SHP77 treated with DMSO at 0.1 percent for 48 hours (cell line): ENCODE data around the gene EID2B.

Experiments used
- DNase-seq: peaks from one replicate; lab custom pipeline; 2025; lab: John Stamatoyannopoulos, UW

Gene EID2B

GRCh38 chr19:39531834-39532232 lies 819 bp downstream of the EID2B start:
- no peak for DNase-seq

GRCh38 chr19:39525205-39525604 lies 7.4 kb downstream of the EID2B start:
- DNase-seq = no peak

- no peak for DNase-seq
Observed at GRCh38 chr19:39524495-39524894, 8.2 kb downstream of the EID2B start.

- no peak for DNase-seq
Observed at GRCh38 chr19:39520541-39521484, 11.8 kb downstream of the EID2B start.

- DNase-seq = no peak
Observed at GRCh38 chr19:39518975-39519374, 13.7 kb downstream of the EID2B start.

- DNase-seq = no peak
Observed at GRCh38 chr19:39518458-39518857, 14.2 kb downstream of the EID2B start.

- no peak for DNase-seq
Observed at GRCh38 chr19:39517432-39517831, 15.2 kb downstream of the EID2B start.

- DNase-seq = no peak
Observed at GRCh38 chr19:39516270-39516669, 16.4 kb downstream of the EID2B start.

- DNase-seq = no peak
Observed at GRCh38 chr19:39515551-39516191, 17.0 kb downstream of the EID2B start.

- no peak for DNase-seq
Observed at GRCh38 chr19:39514840-39515550, 17.7 kb downstream of the EID2B start, which contains the start of gene SELENOV. Gene SELENOV (plus strand): TSS chr19:39515139. CDS start chr19:39515213, 74 bp downstream.

- DNase-seq = no peak
Observed at GRCh38 chr19:39512988-39513387, 19.7 kb downstream of the EID2B start.

GRCh38 chr19:39509233-39509632 lies 23.4 kb downstream of the EID2B start:
- DNase-seq = no peak

GRCh38 chr19:39508629-39509028 lies 24.0 kb downstream of the EID2B start:
- DNase-seq = no peak

GRCh38 chr19:39507715-39508364 lies 24.8 kb downstream of the EID2B start:
- DNase-seq = peak; percentile 51

GRCh38 chr19:39506944-39507714 lies 25.5 kb downstream of the EID2B start:
- DNase-seq = peak; percentile 90

GRCh38 chr19:39506598-39506943 lies 26.1 kb downstream of the EID2B start:
- no peak for DNase-seq

- no peak for DNase-seq
Observed at GRCh38 chr19:39502640-39503417, 29.8 kb downstream of the EID2B start.

- DNase-seq = no peak
Observed at GRCh38 chr19:39501340-39501739, 31.3 kb downstream of the EID2B start.

GRCh38 chr19:39500543-39500942 lies 32.1 kb downstream of the EID2B start:
- no peak for DNase-seq

- DNase-seq = no peak
Observed at GRCh38 chr19:39499932-39500331, 32.7 kb downstream of the EID2B start.
